ENCODE data around the gene KCNJ11. TPM values are rescaled to one million over a fixed set of nuclear protein-coding genes. Genes with fewer than 3 reads are reported as not detected.

Gene KCNJ11
- total and polyA plus RNA-seq, 2 of the 13 experiments (the other 11 are each of a cell fraction or from before 2014, with no cell fraction given): 0.38 to 1.6 TPM

DNA sequence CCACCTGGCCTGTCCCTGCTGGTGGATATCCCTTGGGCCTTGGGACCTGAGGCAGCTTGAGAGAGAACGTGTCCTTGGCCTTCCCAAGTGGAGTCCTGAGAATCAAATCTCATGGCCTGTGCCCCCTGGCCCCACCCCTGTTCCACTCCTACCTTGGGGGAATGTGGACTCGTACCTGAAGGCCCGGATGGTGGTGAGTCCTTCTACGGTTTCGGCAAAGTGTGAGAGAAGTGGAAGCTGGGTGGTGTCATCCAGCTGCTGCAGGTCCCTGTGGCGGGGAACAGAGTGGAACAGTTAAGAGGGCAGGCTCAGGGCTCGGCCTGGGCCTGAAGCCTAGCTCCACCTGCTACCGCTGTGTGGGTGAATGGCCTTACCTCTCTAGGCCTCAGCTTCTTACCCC is 14.0 kb upstream of the KCNJ11 start:
- H4K20me1 ChIP-seq (ENCODE audit: insufficient read depth, low read length): no peaks in the 10 kb centered on the region
- in situ Hi-C loops (cut with HindIII; ENCODE audit: extremely low pct_ligation_motif_present, low pct_unique_long_range_greater_than_20kb): no loop called here
- H3K36me3 ChIP-seq (replicated peaks in 1 of 2; ENCODE audit: control insufficient read depth in 1 of 2, insufficient read depth in 2 of 2, low read length in 2 of 2): no peaks in the 10 kb centered on the region
- peaks cover 14% of the 10 kb centered on the region for H3K4me1 ChIP-seq (ENCODE audit: insufficient read depth, low read length)
- CTCF ChIA-PET (ENCODE audit: low intra/inter-chr PET ratio, low total read pairs): no interaction called here
- POLR2A ChIA-PET: no interaction called here
- H2AFZ ChIP-seq (ENCODE audit: low read length): no peak overlapping the region
- H3K4me2 ChIP-seq (ENCODE audit: low read depth, low read length): no peak overlapping the region
- H3K9me3 ChIP-seq (ENCODE audit: low read length): no peaks in the 10 kb centered on the region
- H3K9ac ChIP-seq (ENCODE audit: insufficient read depth, low read depth, low read length): no peak overlapping the region
- FAIRE-seq (no peak), ATAC-seq (no peak), DNase-seq (ENCODE audit: low spot score) (no peak)
- peaks cover 5 to 38% of the 10 kb centered on the region in 2 experiments; a peak in 3 of 5 replicates for H3K27me3 ChIP-seq (ENCODE audit: control insufficient read depth in 1 of 2, insufficient read depth in 2 of 2, low read length in 2 of 2)
- no peak overlapping the region for H3K4me3 ChIP-seq (replicated peaks in 1 of 3; ENCODE audit: insufficient read depth in 1 of 3, low read depth in 2 of 3, low read length in 3 of 3)
- no peak overlapping the region for H3K27ac ChIP-seq (ENCODE audit: extremely low read length, insufficient read depth, low read length)
- TF ChIP-seq ZFP37 (CRISPR knock-in tag; IDR thresholded peaks at IDR 0.05; ENCODE audit: borderline replicate concordance): no peak
- no peak for TF ChIP-seq ZNF746 (CRISPR knock-in tag; IDR thresholded peaks at IDR 0.05)
- no peak for TF ChIP-seq AHR (CRISPR knock-in tag; IDR thresholded peaks at IDR 0.05)
- TF ChIP-seq, protein P1, sequence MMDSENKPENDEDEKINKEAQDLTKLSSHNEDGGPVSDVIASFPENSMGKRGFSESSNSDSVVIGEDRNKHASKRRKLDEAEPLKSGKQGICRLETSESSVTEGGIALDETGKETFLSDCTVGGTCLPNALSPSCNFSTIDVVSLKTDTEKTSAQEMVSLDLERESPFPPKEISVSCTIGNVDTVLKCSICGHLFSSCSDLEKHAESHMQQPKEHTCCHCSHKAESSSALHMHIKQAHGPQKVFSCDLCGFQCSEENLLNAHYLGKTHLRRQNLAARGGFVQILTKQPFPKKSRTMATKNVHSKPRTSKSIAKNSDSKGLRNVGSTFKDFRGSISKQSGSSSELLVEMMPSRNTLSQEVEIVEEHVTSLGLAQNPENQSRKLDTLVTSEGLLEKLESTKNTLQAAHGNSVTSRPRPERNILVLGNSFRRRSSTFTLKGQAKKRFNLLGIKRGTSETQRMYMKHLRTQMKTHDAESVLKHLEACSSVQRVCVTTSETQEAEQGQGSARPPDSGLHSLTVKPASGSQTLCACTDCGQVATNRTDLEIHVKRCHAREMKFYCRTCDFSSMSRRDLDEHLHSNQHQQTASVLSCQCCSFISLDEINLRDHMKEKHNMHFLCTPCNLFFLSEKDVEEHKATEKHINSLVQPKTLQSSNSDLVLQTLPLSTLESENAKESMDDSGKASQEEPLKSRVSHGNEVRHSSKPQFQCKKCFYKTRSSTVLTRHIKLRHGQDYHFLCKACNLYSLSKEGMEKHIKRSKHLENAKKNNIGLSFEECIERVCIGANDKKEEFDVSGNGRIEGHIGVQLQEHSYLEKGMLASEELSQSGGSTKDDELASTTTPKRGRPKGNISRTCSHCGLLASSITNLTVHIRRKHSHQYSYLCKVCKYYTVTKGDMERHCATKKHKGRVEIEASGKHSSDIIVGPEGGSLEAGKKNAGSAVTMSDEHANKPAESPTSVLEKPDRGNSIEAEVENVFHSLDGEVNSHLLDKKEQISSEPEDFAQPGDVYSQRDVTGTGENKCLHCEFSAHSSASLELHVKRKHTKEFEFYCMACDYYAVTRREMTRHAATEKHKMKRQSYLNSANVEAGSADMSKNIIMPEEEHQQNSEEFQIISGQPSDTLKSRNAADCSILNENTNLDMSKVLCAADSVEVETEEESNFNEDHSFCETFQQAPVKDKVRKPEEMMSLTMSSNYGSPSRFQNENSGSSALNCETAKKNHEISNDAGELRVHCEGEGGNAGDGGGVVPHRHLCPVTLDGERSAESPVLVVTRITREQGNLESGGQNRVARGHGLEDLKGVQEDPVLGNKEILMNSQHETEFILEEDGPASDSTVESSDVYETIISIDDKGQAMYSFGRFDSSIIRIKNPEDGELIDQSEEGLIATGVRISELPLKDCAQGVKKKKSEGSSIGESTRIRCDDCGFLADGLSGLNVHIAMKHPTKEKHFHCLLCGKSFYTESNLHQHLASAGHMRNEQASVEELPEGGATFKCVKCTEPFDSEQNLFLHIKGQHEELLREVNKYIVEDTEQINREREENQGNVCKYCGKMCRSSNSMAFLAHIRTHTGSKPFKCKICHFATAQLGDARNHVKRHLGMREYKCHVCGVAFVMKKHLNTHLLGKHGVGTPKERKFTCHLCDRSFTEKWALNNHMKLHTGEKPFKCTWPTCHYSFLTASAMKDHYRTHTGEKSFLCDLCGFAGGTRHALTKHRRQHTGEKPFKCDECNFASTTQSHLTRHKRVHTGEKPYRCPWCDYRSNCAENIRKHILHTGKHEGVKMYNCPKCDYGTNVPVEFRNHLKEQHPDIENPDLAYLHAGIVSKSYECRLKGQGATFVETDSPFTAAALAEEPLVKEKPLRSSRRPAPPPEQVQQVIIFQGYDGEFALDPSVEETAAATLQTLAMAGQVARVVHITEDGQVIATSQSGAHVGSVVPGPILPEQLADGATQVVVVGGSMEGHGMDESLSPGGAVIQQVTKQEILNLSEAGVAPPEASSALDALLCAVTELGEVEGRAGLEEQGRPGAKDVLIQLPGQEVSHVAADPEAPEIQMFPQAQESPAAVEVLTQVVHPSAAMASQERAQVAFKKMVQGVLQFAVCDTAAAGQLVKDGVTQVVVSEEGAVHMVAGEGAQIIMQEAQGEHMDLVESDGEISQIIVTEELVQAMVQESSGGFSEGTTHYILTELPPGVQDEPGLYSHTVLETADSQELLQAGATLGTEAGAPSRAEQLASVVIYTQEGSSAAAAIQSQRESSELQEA (CRISPR knock-in tag; IDR thresholded peaks at IDR 0.05; ENCODE audit: not compliant biosample characterization): no peak
- TF ChIP-seq TARDBP (CRISPR knock-in tag; IDR thresholded peaks at IDR 0.05): no peak
- no peak for TF ChIP-seq DR1 (CRISPR knock-in tag; IDR thresholded peaks at IDR 0.05)
- TF ChIP-seq, protein P2, sequence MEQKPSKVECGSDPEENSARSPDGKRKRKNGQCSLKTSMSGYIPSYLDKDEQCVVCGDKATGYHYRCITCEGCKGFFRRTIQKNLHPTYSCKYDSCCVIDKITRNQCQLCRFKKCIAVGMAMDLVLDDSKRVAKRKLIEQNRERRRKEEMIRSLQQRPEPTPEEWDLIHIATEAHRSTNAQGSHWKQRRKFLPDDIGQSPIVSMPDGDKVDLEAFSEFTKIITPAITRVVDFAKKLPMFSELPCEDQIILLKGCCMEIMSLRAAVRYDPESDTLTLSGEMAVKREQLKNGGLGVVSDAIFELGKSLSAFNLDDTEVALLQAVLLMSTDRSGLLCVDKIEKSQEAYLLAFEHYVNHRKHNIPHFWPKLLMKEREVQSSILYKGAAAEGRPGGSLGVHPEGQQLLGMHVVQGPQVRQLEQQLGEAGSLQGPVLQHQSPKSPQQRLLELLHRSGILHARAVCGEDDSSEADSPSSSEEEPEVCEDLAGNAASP (CRISPR knock-in tag; IDR thresholded peaks at IDR 0.05; ENCODE audit: borderline replicate concordance): no peak
- no peak for TF ChIP-seq PHF20 (CRISPR knock-in tag; IDR thresholded peaks at IDR 0.05)
- TF ChIP-seq ZMYM2 (CRISPR knock-in tag; IDR thresholded peaks at IDR 0.05): no peak
- intact Hi-C loops (cut with micrococcal nuclease; ENCODE audit: unreplicated experiment): no loop called here
- no peaks in the 10 kb centered on the region for H3K79me2 ChIP-seq (ENCODE audit: insufficient read depth, low read length)
- no TSS peak for BruUV-seq (replicated peaks)
- 46% methylated on average over 5 of the region's 8 CpGs for WGBS (ENCODE audit: low lambda C conversion rate)
